ENCODE results near the gene INSC. TPM values are rescaled to one million over a fixed set of nuclear protein-coding genes. Genes with fewer than 3 reads are reported as not detected.

INSC gene
- total RNA-seq, 4 donors from 2014 or later: 1.3 to 11.4 (median 2.6) TPM

GRCh38 chr11:15091625-15092024 is 23.1 kb upstream of the INSC start:
- no peak for TF ChIP-seq EP300 (IDR thresholded peaks at IDR 0.05)
- TF ChIP-seq POLR2A (IDR thresholded peaks at IDR 0.05): no peak
- no peak for TF ChIP-seq CTCF (IDR thresholded peaks at IDR 0.05)
- TF ChIP-seq POLR2AphosphoS5 (IDR thresholded peaks at IDR 0.05): no peak
- 100% methylated on average over 1 of the region's 1 CpG; no CpG with 5 or more reads in 1 of the 2 donors for WGBS, 2 donors (ENCODE audit: low coverage in 1 of 2)
- ATAC-seq: no peak

GRCh38 chr11:15093432-15093831 is 21.3 kb upstream of the INSC start:
- H3K27ac ChIP-seq: no peak overlapping the region
- H3K9me3 ChIP-seq: no peaks in the 10 kb centered on the region
- WGBS, 2 donors (ENCODE audit: low coverage in 1 of 2): 73 to 82% methylated on average over 2 of the region's 2 CpGs
- ATAC-seq: no peak
- no peaks in the 10 kb centered on the region for H3K36me3 ChIP-seq
- no peaks in the 10 kb centered on the region for H3K4me1 ChIP-seq
- no peak for TF ChIP-seq POLR2AphosphoS5 (IDR thresholded peaks at IDR 0.05)
- no peak for TF ChIP-seq CTCF (IDR thresholded peaks at IDR 0.05)
- H3K27me3 ChIP-seq: peaks cover 11% of the 10 kb centered on the region
- no peak overlapping the region for H3K4me3 ChIP-seq

More at GRCh38 chr11:15091625-15092024, 23.1 kb upstream of the INSC start:
- no peak overlapping the region for H3K4me3 ChIP-seq
- no peak overlapping the region for H3K27ac ChIP-seq
- no peaks in the 10 kb centered on the region for H3K36me3 ChIP-seq
- peaks cover 0 to 15% (median 0%) of the 10 kb centered on the region in 3 donors for H3K9me3 ChIP-seq
- H3K27me3 ChIP-seq: no peaks in the 10 kb centered on the region
- H3K4me1 ChIP-seq: no peaks in the 10 kb centered on the region

GRCh38 chr11:15095736-15096228 is 18.9 kb upstream of the INSC start:
- no peak for ATAC-seq
- Histone ChIP-seq H3K27me3 (peaks cover 18% of the 10 kb centered on the region), H3K4me3 (no peak overlapping the region), H3K9me3 (no peaks in the 10 kb centered on the region), H3K36me3 (no peaks in the 10 kb centered on the region), H3K4me1 (no peaks in the 10 kb centered on the region), H3K27ac (no peak overlapping the region)
- 92 to 93% methylated on average over 2 of the region's 2 CpGs for WGBS, 2 donors (ENCODE audit: low coverage in 1 of 2)
- TF ChIP-seq EP300 (IDR thresholded peaks at IDR 0.05) (no peak), POLR2A (IDR thresholded peaks at IDR 0.05) (no peak), CTCF (IDR thresholded peaks at IDR 0.05) (no peak), POLR2AphosphoS5 (IDR thresholded peaks at IDR 0.05) (no peak)

- no peak for TF ChIP-seq CTCF (IDR thresholded peaks at IDR 0.05)
- no peak for TF ChIP-seq EP300 (IDR thresholded peaks at IDR 0.05)
- TF ChIP-seq POLR2A (IDR thresholded peaks at IDR 0.05): no peak
- TF ChIP-seq POLR2AphosphoS5 (IDR thresholded peaks at IDR 0.05): no peak
- H3K9me3 ChIP-seq: no peaks in the 10 kb centered on the region
- WGBS, 2 donors (ENCODE audit: low coverage in 1 of 2): 73% methylated on average over 2 of the region's 3 CpGs; no CpG with 5 or more reads in 1 of the 2 donors
- no peak for ATAC-seq
- H3K4me1 ChIP-seq: no peaks in the 10 kb centered on the region
- H3K4me3 ChIP-seq: no peak overlapping the region
- peaks cover 19% of the 10 kb centered on the region for H3K27me3 ChIP-seq
- H3K27ac ChIP-seq: no peak overlapping the region
- no peaks in the 10 kb centered on the region for H3K36me3 ChIP-seq
Observed at GRCh38 chr11:15097411-15097810, 17.3 kb upstream of the INSC start.

- no peaks in the 10 kb centered on the region for H3K4me1 ChIP-seq
- TF ChIP-seq EP300 (IDR thresholded peaks at IDR 0.05): no peak
- TF ChIP-seq POLR2AphosphoS5 (IDR thresholded peaks at IDR 0.05): no peak
- TF ChIP-seq POLR2A (IDR thresholded peaks at IDR 0.05): no peak
- TF ChIP-seq CTCF (IDR thresholded peaks at IDR 0.05): no peak
- H3K4me3 ChIP-seq: no peak overlapping the region
- no peaks in the 10 kb centered on the region for H3K36me3 ChIP-seq
- H3K9me3 ChIP-seq: peaks cover 0 to 10% (median 0%) of the 10 kb centered on the region in 3 donors
- H3K27ac ChIP-seq: no peak overlapping the region
- H3K27me3 ChIP-seq: peaks cover 19% of the 10 kb centered on the region
- no peak for ATAC-seq
Observed at GRCh38 chr11:15099267-15099666, 15.5 kb upstream of the INSC start.

Data from gastroesophageal sphincter (tissue), 4 donors.